SK-N-SH (cell line): ENCODE measurements around the gene SLC9A2. TPM values are rescaled to one million over a fixed set of nuclear protein-coding genes. Genes with fewer than 3 reads are reported as not detected.
A peak's percentile ranks its signal among the peaks of the same experiment; 100 is the strongest.

Experiments
- CTCF ChIA-PET: fragments of 300-600, 350-600 bp; formaldehyde crosslinking; extraction: SDS; loops from one replicate; lab custom pipeline; 2021; lab: Yijun Ruan, JAX
- POLR2A ChIA-PET: fragments of 350-600 bp; sonication (Branson Sonifier 250); formaldehyde crosslinking; extraction: SDS; loops from one replicate; lab custom pipeline; 2020; ENCODE audit warnings: antibody characterized with exemption, inconsistent platforms; lab: Yijun Ruan, JAX
- DNase-seq: peaks from one replicate; pipeline ENCODE4 v3.0.0; 2012
- H2AFZ ChIP-seq: fragments of 200-600 bp; sonication (generic); 2 replicates; pipeline ENCODE4 v1.8.1; 2016; ENCODE audit warnings: antibody characterized with exemption, mild to moderate bottlenecking, low read depth
- H3F3A ChIP-seq: fragments of 200-600 bp; sonication (generic); replicated peaks from 2 replicates; pipeline ENCODE3; 2016; ENCODE audit warnings: antibody characterized with exemption, mild to moderate bottlenecking; ENCODE audit not compliant: insufficient read depth
- H3K27ac ChIP-seq, 2 experiments: fragments of 200-500 bp in 1 of 2; fragments of 200-600 bp in 1 of 2; sonication (Bioruptor generic) in 1 of 2; sonication (generic), shearing (Covaris generic) in 1 of 2; 2 replicates each; pipeline versions ENCODE4 v1.5.1 to v1.6.1; 2014 to 2016; ENCODE audit warnings: low read depth in 2 of 2, inconsistent platforms in 1 of 2, low read length in 1 of 2, mild to moderate bottlenecking in 1 of 2, mixed read lengths in 1 of 2
- H3K27me3 ChIP-seq: fragments of 200-600 bp; sonication (generic), shearing (Covaris generic); 2 replicates; pipeline ENCODE4 v1.6.1; 2016; ENCODE audit warnings: mixed run types; ENCODE audit not compliant: insufficient read depth
- H3K36me3 ChIP-seq, 2 experiments: fragments of 200-500 bp in 1 of 2; fragments of 200-600 bp in 1 of 2; sonication (Bioruptor generic) in 1 of 2; sonication (generic) in 1 of 2; replicated peaks in 1 of 2; 2 replicates each; pipeline versions ENCODE3 to v1.5.1; 2014 to 2016; ENCODE audit warnings: low read length in 1 of 2, mild to moderate bottlenecking in 1 of 2; ENCODE audit not compliant: insufficient read depth in 2 of 2, control insufficient read depth in 1 of 2
- H3K4me1 ChIP-seq, 2 experiments: fragments of 200-500 bp in 1 of 2; fragments of 200-600 bp in 1 of 2; sonication (Bioruptor generic) in 1 of 2; sonication (generic), shearing (Covaris generic) in 1 of 2; 2 replicates each; pipeline versions ENCODE4 v1.5.1 to v1.6.1; 2014 to 2016; ENCODE audit warnings: low read depth in 1 of 2, low read length in 1 of 2, mixed run types in 1 of 2; ENCODE audit not compliant: insufficient read depth in 2 of 2, control insufficient read depth in 1 of 2
- H3K4me2 ChIP-seq: fragments of 200-600 bp; sonication (generic), shearing (Covaris generic); 2 replicates; pipeline ENCODE4 v1.6.1; 2017; ENCODE audit warnings: mixed run types
- H3K4me3 ChIP-seq, 2 experiments: fragments of 200-500 bp in 1 of 2; fragments of 200-600 bp in 1 of 2; sonication (Bioruptor generic) in 1 of 2; sonication (generic), shearing (Covaris generic) in 1 of 2; 2 replicates each; pipeline versions ENCODE4 v1.5.1 to v1.8.1; 2014 to 2016; ENCODE audit warnings: low read depth in 2 of 2, inconsistent platforms in 1 of 2, low read length in 1 of 2, mild to moderate bottlenecking in 1 of 2, mixed read lengths in 1 of 2, moderate library complexity in 1 of 2
- H3K79me2 ChIP-seq: fragments of 200-600 bp; sonication (generic); 2 replicates; pipeline ENCODE4 v1.8.1; 2017; ENCODE audit warnings: mild to moderate bottlenecking; ENCODE audit not compliant: insufficient read depth
- H3K9ac ChIP-seq: fragments of 200-600 bp; sonication (generic); 2 replicates; pipeline ENCODE4 v1.6.1; 2017; ENCODE audit warnings: mixed run types
- H3K9me2 ChIP-seq: fragments of 200-600 bp; sonication (generic); 2 replicates; pipeline ENCODE4 v1.6.1; 2017; ENCODE audit warnings: mixed run types
- H3K9me3 ChIP-seq: fragments of 200-600 bp; sonication (generic); 2 replicates; pipeline ENCODE4 v1.6.1; 2017; ENCODE audit warnings: mixed run types, mild to moderate bottlenecking, moderate library complexity
- H4K20me1 ChIP-seq: fragments of 200-600 bp; sonication (generic); 2 replicates; pipeline ENCODE4 v1.6.1; 2017; ENCODE audit warnings: mild to moderate bottlenecking, mixed run types; ENCODE audit not compliant: insufficient read depth
- CHD2 ChIP-seq: fragments of 150-350 bp; IDR thresholded peaks from 2 replicates; pipeline ENCODE4 v1.6.1; 2018; ENCODE audit warnings: low read length; ENCODE audit not compliant: partially characterized antibody
- ELF1 ChIP-seq: IDR thresholded peaks from 2 replicates; pipeline ENCODE4 v1.4.0; 2012
- EP300 ChIP-seq, 2 experiments: IDR thresholded peaks; 2 replicates each; pipeline versions ENCODE4 v1.4.0 to v1.6.1; 2012; ENCODE audit warnings: borderline replicate concordance in 1 of 2, low read depth in 1 of 2, low read length in 1 of 2
- FOXM1 ChIP-seq: IDR thresholded peaks from 2 replicates; pipeline ENCODE4 v1.4.0; 2012; ENCODE audit warnings: low read depth, mild to moderate bottlenecking
- GABPA ChIP-seq: IDR thresholded peaks from 2 replicates; pipeline ENCODE4 v1.4.0; 2012; ENCODE audit warnings: low read depth, mild to moderate bottlenecking
- GATA2 ChIP-seq: sonication (generic); formaldehyde crosslinking; IDR thresholded peaks from 2 replicates; pipeline ENCODE4 v1.5.0; 2020; ENCODE audit warnings: mild to moderate bottlenecking, missing genetic modification reagents
- MEF2A ChIP-seq: IDR thresholded peaks from 2 replicates; pipeline ENCODE4 v1.4.0; 2012; ENCODE audit warnings: low read depth, borderline replicate concordance
- MXI1 ChIP-seq: IDR thresholded peaks from 2 replicates; pipeline ENCODE4 v1.6.1; 2012; ENCODE audit warnings: mild to moderate bottlenecking, low read depth, low read length, improper control_type of control experiment
- RCOR1 ChIP-seq: fragments of 150-350 bp; IDR thresholded peaks from 2 replicates; pipeline ENCODE4 v1.6.1; 2017; ENCODE audit warnings: antibody characterized with exemption, low read length
- RFX5 ChIP-seq: IDR thresholded peaks from 2 replicates; pipeline ENCODE4 v1.6.1; 2012; ENCODE audit warnings: mild to moderate bottlenecking, improper control_type of control experiment, low read length
- RXRA ChIP-seq: IDR thresholded peaks from 2 replicates; pipeline ENCODE4 v1.4.0; 2012; ENCODE audit warnings: low read depth, mild to moderate bottlenecking, borderline replicate concordance
- TAF1 ChIP-seq: IDR thresholded peaks from 2 replicates; pipeline ENCODE4 v1.6.1; 2012; ENCODE audit warnings: low read depth, mild to moderate bottlenecking, low read length, moderate library complexity, borderline replicate concordance
- WGBS: methylation state at CpG from one replicate; pipeline ENCODE4 v1.1.6; 2017; ENCODE audit warnings: low lambda C conversion rate; 5-methylcytosine and 5-hydroxymethylcytosine counted together
- polyA plus RNA-seq, 3 experiments: library from polyadenylated mRNA; depleted of rRNA; stranded (reverse); fragments of >200 nt; gene quantifications; 2 replicates each; pipeline ENCODE4 v1.2.3, GENCODE V29; 2012
- TF ChIP-seq, protein P1 (sequence below): IDR thresholded peaks from 2 replicates; pipeline ENCODE4 v1.4.0; 2012; ENCODE audit warnings: low read depth

SLC9A2 gene
- polyA plus RNA-seq, 1 of the 3 experiments (the other 2 are of a cell fraction): not detected

DNA sequence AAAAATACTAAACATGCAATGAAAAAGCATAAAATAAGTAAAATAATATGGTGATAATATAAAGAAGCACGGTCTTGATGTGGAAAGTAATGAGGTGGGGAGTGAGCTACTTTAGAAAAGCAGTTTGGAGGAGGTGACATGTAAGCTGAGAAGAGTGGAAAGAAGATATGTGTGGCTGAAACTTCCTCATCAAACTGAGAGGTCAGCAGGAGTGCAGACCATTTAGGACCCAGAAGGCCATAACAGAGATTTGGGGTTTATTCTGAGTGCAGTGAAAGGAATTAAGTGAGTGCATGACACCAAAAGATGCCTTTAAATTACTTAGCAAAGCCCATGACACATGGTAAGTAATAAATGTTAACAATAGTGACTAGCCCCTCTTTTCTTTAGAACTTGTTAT lies 118.1 kb downstream of the SLC9A2 start:
- Histone ChIP-seq H3K4me1 (peaks cover 0 to 15% of the 10 kb centered on the region in 2 experiments; a peak in 2 of 4 replicates), H3K27me3 (no peaks in the 10 kb centered on the region), H3F3A (no peaks in the 10 kb centered on the region), H3K9me2 (no peaks in the 10 kb centered on the region), H3K4me2 (peak overlapping the region; percentile 89), H3K4me3 (peak overlapping the region; percentile 75 to 98), H2AFZ (peak overlapping the region; percentile 98), H4K20me1 (no peaks in the 10 kb centered on the region), H3K9me3 (no peaks in the 10 kb centered on the region), H3K27ac (no peak overlapping the region), H3K36me3 (no peaks in the 10 kb centered on the region), H3K79me2 (no peaks in the 10 kb centered on the region), H3K9ac (no peak overlapping the region)
- TF ChIP-seq TAF1: no peak
- no peak for TF ChIP-seq RFX5
- no peak for TF ChIP-seq ELF1
- TF ChIP-seq FOXM1: no peak
- no peak for TF ChIP-seq GATA2 (CRISPR knock-in tag)
- TF ChIP-seq RXRA: no peak
- TF ChIP-seq, protein P1, sequence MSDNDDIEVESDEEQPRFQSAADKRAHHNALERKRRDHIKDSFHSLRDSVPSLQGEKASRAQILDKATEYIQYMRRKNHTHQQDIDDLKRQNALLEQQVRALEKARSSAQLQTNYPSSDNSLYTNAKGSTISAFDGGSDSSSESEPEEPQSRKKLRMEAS: no peak
- no peak for TF ChIP-seq CHD2
- WGBS: 65% methylated on average over 1 of the region's 1 CpG
- ChIA-PET POLR2A (interaction anchor here (1.0 kb wide), 1 partner anchor 90 kb away, joined by 3 read pairs; no protein-coding TSS in a partner anchor), CTCF (interaction anchor here (0.7 to 4.3 kb wide), 6 partner anchors 17 to 136 kb away, joined by 3 to 43 read pairs (median 3); no protein-coding TSS in a partner anchor)
- no peak for DNase-seq

DNA sequence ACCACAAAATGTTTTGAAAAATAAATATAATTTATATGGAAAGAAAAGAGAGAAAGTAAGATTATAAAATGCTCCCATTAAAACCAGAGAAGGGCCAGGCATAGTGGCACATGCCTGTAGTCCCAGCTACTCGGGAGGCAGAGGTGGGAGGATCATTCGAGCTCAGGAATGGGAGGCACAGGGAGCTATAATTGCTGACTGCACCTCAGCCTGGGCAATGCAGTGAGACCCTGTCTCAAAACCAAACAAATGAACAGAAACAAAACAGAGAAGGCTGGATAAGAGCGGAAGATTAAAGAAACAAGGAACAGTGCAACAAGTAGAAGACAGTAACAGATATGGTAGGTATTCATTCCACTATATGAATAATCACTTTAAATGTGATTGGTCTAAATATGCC lies 123.9 kb downstream of the SLC9A2 start:
- no peaks in the 10 kb centered on the region for H3K9me2 ChIP-seq
- WGBS: 55% methylated on average over 3 of the region's 3 CpGs
- no peaks in the 10 kb centered on the region for H3K4me1 ChIP-seq
- H3K27me3 ChIP-seq: no peaks in the 10 kb centered on the region
- no peaks in the 10 kb centered on the region; the same call in 1 of the 2 replicates for H3K79me2 ChIP-seq
- no peak overlapping the region for H3K4me3 ChIP-seq
- H4K20me1 ChIP-seq: no peaks in the 10 kb centered on the region
- POLR2A ChIA-PET: no interaction called here
- no peak for DNase-seq
- TF ChIP-seq, protein P1: no peak
- no peak for TF ChIP-seq RCOR1
- no peak for TF ChIP-seq EP300 (IDR thresholded peaks at IDR 0.05; ENCODE audit: borderline replicate concordance in 1 of 2, low read depth in 1 of 2, low read length in 1 of 2)
- no peak for TF ChIP-seq MXI1
- no peak for TF ChIP-seq MEF2A
- no peak for TF ChIP-seq GABPA
- H3K27ac ChIP-seq: no peak overlapping the region
- no peak overlapping the region for H3K4me2 ChIP-seq
- CTCF ChIA-PET: interaction anchor here (1.2 to 2.2 kb wide), 2 partner anchors 10 to 40 kb away, joined by 4 to 8 read pairs; no protein-coding TSS in a partner anchor
- H3F3A ChIP-seq: no peaks in the 10 kb centered on the region
- no peaks in the 10 kb centered on the region for H3K36me3 ChIP-seq
- no peak overlapping the region for H2AFZ ChIP-seq
- H3K9me3 ChIP-seq: no peaks in the 10 kb centered on the region
- H3K9ac ChIP-seq: no peak overlapping the region
